Globus pallidus (tissue), 1 donor: ENCODE measurements around the gene NIM1K.
"Not testable (repeated sequence)": the region's sequence is repeated elsewhere in the genome, so short reads cannot be mapped to it uniquely, and the experiment has no call there.

ENCODE experiments used
- DNase-seq: peaks from one replicate; pipeline ENCODE4 v3.0.0-alpha.2; 2015; ENCODE audit warnings: low spot score

The NIM1K gene

GRCh38 chr5:43190755-43191603 lies 1.0 kb upstream of the NIM1K start:
- peak; percentile 27 for DNase-seq

- DNase-seq: peak; percentile 60
Observed at GRCh38 chr5:43192558-43193180, 644 bp downstream of the NIM1K start.

- peak; percentile 81 for DNase-seq
Observed at GRCh38 chr5:43193181-43193893, 1.3 kb downstream of the NIM1K start.

- peak; percentile 81 for DNase-seq
Observed at GRCh38 chr5:43193894-43194265, 1.9 kb downstream of the NIM1K start.

- peak; percentile 23 for DNase-seq
Observed at GRCh38 chr5:43195670-43196265, 3.7 kb downstream of the NIM1K start.

- no peak for DNase-seq
Observed at GRCh38 chr5:43197535-43197934, 5.5 kb downstream of the NIM1K start.

GRCh38 chr5:43201442-43201841 lies 9.4 kb downstream of the NIM1K start:
- not testable (repeated sequence) for DNase-seq

GRCh38 chr5:43202380-43202779 lies 10.4 kb downstream of the NIM1K start:
- no peak for DNase-seq

- no peak for DNase-seq
Observed at GRCh38 chr5:43203373-43203772, 11.3 kb downstream of the NIM1K start.

- no peak for DNase-seq
Observed at GRCh38 chr5:43204958-43205357, 12.9 kb downstream of the NIM1K start.

GRCh38 chr5:43207601-43208000 lies 15.6 kb downstream of the NIM1K start:
- no peak for DNase-seq

GRCh38 chr5:43208658-43209057 lies 16.6 kb downstream of the NIM1K start:
- no peak for DNase-seq

GRCh38 chr5:43209060-43209459 lies 17.0 kb downstream of the NIM1K start:
- no peak for DNase-seq

- DNase-seq: no peak
Observed at GRCh38 chr5:43209833-43210232, 17.8 kb downstream of the NIM1K start.

- DNase-seq: no peak
Observed at GRCh38 chr5:43210570-43210969, 18.5 kb downstream of the NIM1K start.

- DNase-seq: no peak
Observed at GRCh38 chr5:43213951-43214350, 21.9 kb downstream of the NIM1K start.

GRCh38 chr5:43215073-43215631 lies 23.1 kb downstream of the NIM1K start:
- no peak for DNase-seq

GRCh38 chr5:43216941-43217340 lies 24.9 kb downstream of the NIM1K start:
- DNase-seq: no peak

- DNase-seq: no peak
Observed at GRCh38 chr5:43219120-43219519, 27.1 kb downstream of the NIM1K start.

- DNase-seq: no peak
Observed at GRCh38 chr5:43221502-43221901, 29.5 kb downstream of the NIM1K start.

GRCh38 chr5:43225649-43226245 lies 33.7 kb downstream of the NIM1K start:
- no peak for DNase-seq

GRCh38 chr5:43227655-43228054 lies 35.6 kb downstream of the NIM1K start:
- DNase-seq: no peak
